GM12875 (cell line): ENCODE data around the gene LSS.
"Not testable (repeated sequence)": the region's sequence is repeated elsewhere in the genome, so short reads cannot be mapped to it uniquely, and the experiment has no call there.

Experiments
- H3K4me3 ChIP-seq: one replicate; pipeline ENCODE4 v1.5.1; 2011; ENCODE audit warnings: low read depth, low read length, control low read depth
- CTCF ChIP-seq: IDR thresholded peaks from 2 replicates; pipeline ENCODE4 v1.5.1; 2011; ENCODE audit warnings: low read depth, mild to moderate bottlenecking, control low read depth, inconsistent platforms, low read length, moderate library complexity, borderline replicate concordance; ENCODE audit not compliant: insufficient read depth

The LSS gene

GRCh38 chr21:46145159-46145839 is 83.3 kb downstream of the LSS start:
- no peak overlapping the region for H3K4me3 ChIP-seq
- TF ChIP-seq CTCF: no peak

GRCh38 chr21:46144464-46145070 is 84.0 kb downstream of the LSS start:
- no peak for TF ChIP-seq CTCF

GRCh38 chr21:46142582-46143473 is 85.7 kb downstream of the LSS start:
- H3K4me3 ChIP-seq: no peak overlapping the region
- no peak for TF ChIP-seq CTCF

More at GRCh38 chr21:46144464-46145070, 84.0 kb downstream of the LSS start:
- H3K4me3 ChIP-seq: no peak overlapping the region

- H3K4me3 ChIP-seq: no peak overlapping the region
- no peak for TF ChIP-seq CTCF
Observed at GRCh38 chr21:46141767-46142581, 86.6 kb downstream of the LSS start.

GRCh38 chr21:46140352-46141003 is 88.1 kb downstream of the LSS start:
- H3K4me3 ChIP-seq: not testable (repeated sequence)

GRCh38 chr21:46139686-46140085 is 88.9 kb downstream of the LSS start:
- H3K4me3 ChIP-seq: no peak overlapping the region
- no peak for TF ChIP-seq CTCF
